Aorta (tissue), 4 donors: Measurements from ENCODE around the gene CDK4. TPM values are rescaled to one million over a fixed set of nuclear protein-coding genes. Genes with fewer than 3 reads are reported as not detected.

ENCODE experiments used
- microRNA-seq, 2 donors: library from miRNA; unstranded; fragments of <30 nt; microRNA quantifications; one replicate each; pipeline ENCODE4 v1.2.0, GENCODE V29; 2020
- polyA plus RNA-seq, 2 donors: library from polyadenylated mRNA; stranded (reverse); fragments of 200-250 nt; gene quantifications; one replicate each; pipeline ENCODE4 v1.2.3, GENCODE V29; 2013
- total RNA-seq, 2 donors: library from RNA; stranded (reverse); fragmentation: NEBNext Ultra II Directional; extraction: Animal tissue kit (Norgen Biotek cat#: 25700); gene quantifications; one replicate each; pipeline ENCODE4 v1.2.1, GENCODE V29; 2021
- donor health status: healthy with polysubstance abuse.
- donor health status: Bipolar disorder and iron deficiency.
- donor health status: DM: no; HTN: no; CAD: no.
- donor health status: DM: yes; HTN: yes; CAD: no.

Gene CDK4
- total and polyA plus RNA-seq, 4 donors: 44.7 to 60.4 (median 54.8) TPM

Small RNAs within 50 kb of the gene (microRNA-seq; reads per million reads assigned to microRNA genes)
- gene MIR6759: 0 reads per million in 2 donors

Other genes with a start within 250 kb of the CDK4 start
- 10 to 100 TPM; 24.8 to 29.0 TPM for gene DDIT3, start 231.8 kb downstream of the CDK4 start, total RNA-seq
- 10 to 100 TPM; 38.7 to 49.6 TPM for gene DDIT3, start 231.8 kb downstream of the CDK4 start, polyA plus RNA-seq
- gene MBD6, start 229.5 kb downstream of the CDK4 start, total RNA-seq: 10 to 100 TPM; 65.0 to 77.4 TPM
- 10 to 100 TPM in 1 of 2 donors, 1 to 10 TPM in 1; 7.5 to 73.4 TPM for gene MBD6, start 229.5 kb downstream of the CDK4 start, polyA plus RNA-seq
- 100 to 1,000 TPM; 122 to 128 TPM for gene DCTN2, start 205.1 kb downstream of the CDK4 start, total RNA-seq
- gene DCTN2, start 205.1 kb downstream of the CDK4 start, polyA plus RNA-seq: 100 to 1,000 TPM; 138 to 159 TPM
- gene KIF5A, start 202.3 kb downstream of the CDK4 start, total RNA-seq: 1 to 10 TPM; 1.3 to 3.5 TPM
- gene KIF5A, start 202.3 kb downstream of the CDK4 start, polyA plus RNA-seq: under 1 TPM; 0.75 to 0.92 TPM
- gene PIP4K2C, start 161.1 kb downstream of the CDK4 start, total RNA-seq: 10 to 100 TPM; 25.1 to 28.4 TPM
- 10 to 100 TPM; 14.5 to 27.0 TPM for gene PIP4K2C, start 161.1 kb downstream of the CDK4 start, polyA plus RNA-seq
- 10 to 100 TPM; 47.2 to 47.4 TPM for gene DTX3, start 147.5 kb downstream of the CDK4 start, total RNA-seq
- 100 to 1,000 TPM in 1 of 2 donors, 10 to 100 TPM in 1; 14.0 to 123 TPM for gene DTX3, start 147.5 kb downstream of the CDK4 start, polyA plus RNA-seq
- 10 to 100 TPM; 72.0 to 73.0 TPM for gene ARHGEF25, start 140.9 kb downstream of the CDK4 start, total RNA-seq
- gene ARHGEF25, start 140.9 kb downstream of the CDK4 start, polyA plus RNA-seq: 100 to 1,000 TPM in 1 of 2 donors, 10 to 100 TPM in 1; 65.6 to 253 TPM
- gene B4GALNT1, start 119.1 kb downstream of the CDK4 start, total RNA-seq: 1 to 10 TPM; 5.9 to 6.5 TPM
- 1 to 10 TPM; 1.0 to 2.9 TPM for gene B4GALNT1, start 119.1 kb downstream of the CDK4 start, polyA plus RNA-seq
- gene OS9, start 58.2 kb downstream of the CDK4 start, total RNA-seq: 100 to 1,000 TPM; 208 to 252 TPM
- 100 to 1,000 TPM; 139 to 253 TPM for gene OS9, start 58.2 kb downstream of the CDK4 start, polyA plus RNA-seq
- gene AGAP2, start 13.6 kb downstream of the CDK4 start, total RNA-seq: 1 to 10 TPM; 2.6 to 3.6 TPM
- gene AGAP2, start 13.6 kb downstream of the CDK4 start, polyA plus RNA-seq: under 1 TPM; 0.18 to 0.88 TPM
- 10 to 100 TPM; 31.4 to 37.6 TPM for gene TSPAN31, start 7.3 kb downstream of the CDK4 start, total RNA-seq
- gene TSPAN31, start 7.3 kb downstream of the CDK4 start, polyA plus RNA-seq: 10 to 100 TPM; 27.4 to 40.6 TPM
- gene MARCHF9, start 2.8 kb upstream of the CDK4 start, total RNA-seq: 10 to 100 TPM; 10.8 to 17.1 TPM
- 10 to 100 TPM in 1 of 2 donors, 1 to 10 TPM in 1; 4.8 to 29.9 TPM for gene MARCHF9, start 2.8 kb upstream of the CDK4 start, polyA plus RNA-seq
- 1 to 10 TPM in 1 of 2 donors, under 1 TPM in 1; 0.94 to 1.5 TPM for gene CYP27B1, start 14.8 kb upstream of the CDK4 start, total RNA-seq
- under 1 TPM in 1 of 2 donors, not detected in 1; 0.28 TPM for gene CYP27B1, start 14.8 kb upstream of the CDK4 start, polyA plus RNA-seq
- gene METTL1, start 19.8 kb upstream of the CDK4 start, total RNA-seq: 10 to 100 TPM; 15.4 to 16.2 TPM
- gene METTL1, start 19.8 kb upstream of the CDK4 start, polyA plus RNA-seq: 10 to 100 TPM in 1 of 2 donors, 1 to 10 TPM in 1; 9.5 to 16.1 TPM
- 10 to 100 TPM in 1 of 2 donors, 1 to 10 TPM in 1; 8.4 to 10.9 TPM for gene EEF1AKMT3, start 20.3 kb upstream of the CDK4 start, total RNA-seq
- 1 to 10 TPM; 4.5 to 6.7 TPM for gene EEF1AKMT3, start 20.3 kb upstream of the CDK4 start, polyA plus RNA-seq
- 10 to 100 TPM; 15.0 to 17.2 TPM for gene TSFM, start 30.5 kb upstream of the CDK4 start, total RNA-seq
- 10 to 100 TPM; 21.4 to 22.9 TPM for gene TSFM, start 30.5 kb upstream of the CDK4 start, polyA plus RNA-seq
- gene AVIL, start 66.4 kb upstream of the CDK4 start, total RNA-seq: 10 to 100 TPM; 11.5 to 26.8 TPM
- gene AVIL, start 66.4 kb upstream of the CDK4 start, polyA plus RNA-seq: 1 to 10 TPM; 5.5 to 7.2 TPM
- 100 to 1,000 TPM; 187 to 252 TPM for gene CTDSP2, start 94.4 kb upstream of the CDK4 start, total RNA-seq
- 10 to 100 TPM; 51.2 to 91.7 TPM for gene CTDSP2, start 94.4 kb upstream of the CDK4 start, polyA plus RNA-seq
- 1 to 10 TPM; 3.9 to 5.4 TPM for gene ATP23, start 189.3 kb upstream of the CDK4 start, total RNA-seq
- gene ATP23, start 189.3 kb upstream of the CDK4 start, polyA plus RNA-seq: 10 to 100 TPM in 1 of 2 donors, 1 to 10 TPM in 1; 3.4 to 19.3 TPM